Mesodermal cell (in vitro differentiated cells): Measurements from ENCODE around the gene CCL5.
A peak's percentile ranks its signal among the peaks of the same experiment; 100 is the strongest.

Experiments
- H3K27ac ChIP-seq: 2 replicates; pipeline ENCODE4 v1.7.0; 2013; ENCODE audit warnings: mild to moderate bottlenecking, low read depth, low read length, moderate library complexity; ENCODE audit not compliant: severe bottlenecking
- H3K36me3 ChIP-seq: 2 replicates; pipeline ENCODE4 v1.7.1; 2013; ENCODE audit warnings: mild to moderate bottlenecking, low read length, moderate library complexity; ENCODE audit not compliant: control insufficient read depth, insufficient read depth
- H3K4me1 ChIP-seq: one replicate; pipeline ENCODE4 v1.7.1; 2013; ENCODE audit warnings: mild to moderate bottlenecking, low read length; ENCODE audit not compliant: insufficient read depth, control insufficient read depth, poor library complexity, severe bottlenecking
- H3K4me3 ChIP-seq: 2 replicates; pipeline ENCODE4 v1.7.0; 2013; ENCODE audit warnings: low read length, control low read depth, mild to moderate bottlenecking; ENCODE audit not compliant: insufficient read depth, poor library complexity, severe bottlenecking; ENCODE audit errors: extremely low read depth
- H3K9me3 ChIP-seq: 2 replicates; pipeline ENCODE4 v1.7.1; 2013; ENCODE audit warnings: mild to moderate bottlenecking, low read length, moderate library complexity; ENCODE audit not compliant: control insufficient read depth
- WGBS, 2 experiments: methylation state at CpG; one replicate each; pipeline ENCODE4 v1.1.5; 2013; ENCODE audit warnings: missing lambda C conversion rate in 2 of 2; ENCODE audit not compliant: insufficient coverage in 2 of 2; 5-methylcytosine and 5-hydroxymethylcytosine counted together

Gene CCL5

DNA sequence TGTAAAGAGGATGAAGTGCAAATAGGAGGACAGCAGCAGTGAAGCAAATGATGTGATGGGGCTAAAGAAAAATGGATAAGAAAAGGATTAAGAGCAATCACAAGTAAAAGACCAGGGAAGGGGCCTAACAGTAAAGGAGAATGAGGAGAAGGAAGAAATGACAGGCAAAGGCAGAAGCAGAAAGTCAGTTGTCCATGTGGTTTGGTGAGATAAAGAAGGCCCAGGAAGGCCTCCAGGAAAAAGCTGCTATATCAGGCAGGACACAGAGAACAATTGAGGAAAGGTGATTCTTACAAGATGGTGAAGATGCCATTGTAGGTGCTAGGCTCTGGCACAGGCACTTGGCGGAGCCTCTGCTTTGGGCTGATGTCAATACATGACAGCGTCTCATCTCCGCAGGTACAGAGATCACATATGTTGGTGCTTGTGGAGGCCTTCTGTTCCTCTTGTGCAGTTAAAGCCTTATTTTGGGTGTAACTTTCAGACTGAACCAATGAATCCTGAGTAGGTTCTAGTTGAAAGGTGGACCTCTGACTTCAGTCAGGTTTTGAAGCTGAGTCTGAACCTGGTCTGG lies 32.3 kb upstream of the CCL5 start:
- H3K4me1 ChIP-seq = no peaks in the 10 kb centered on the region
- H3K27ac ChIP-seq = no peak overlapping the region
- no peaks in the 10 kb centered on the region for H3K36me3 ChIP-seq
- H3K9me3 ChIP-seq = no peaks in the 10 kb centered on the region
- no peak overlapping the region for H3K4me3 ChIP-seq
- 96 to 100% methylated on average over 1 to 3 of the region's 3 CpGs for WGBS, 2 experiments

DNA sequence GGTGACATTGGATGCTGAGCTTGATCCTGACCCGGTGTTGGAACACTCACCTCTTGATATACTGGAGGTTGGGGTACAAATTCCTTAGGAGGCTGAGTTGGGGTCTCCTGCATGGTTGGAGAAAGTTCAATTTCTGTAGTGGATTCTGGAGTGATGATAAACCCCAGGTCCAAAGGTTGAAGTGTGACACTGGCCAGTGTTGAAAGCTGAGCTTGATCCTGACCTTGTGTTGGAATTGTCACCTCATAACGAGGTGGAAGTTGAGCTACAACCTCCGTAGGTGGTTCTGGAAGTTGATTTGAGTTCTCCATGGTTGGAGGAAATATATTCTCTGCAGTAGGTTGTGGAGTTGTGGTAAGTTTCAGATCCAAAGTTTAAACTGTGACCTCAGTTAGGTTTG lies 29.2 kb upstream of the CCL5 start:
- Histone ChIP-seq H3K27ac (no peak overlapping the region), H3K4me1 (no peaks in the 10 kb centered on the region), H3K36me3 (no peaks in the 10 kb centered on the region), H3K9me3 (no peaks in the 10 kb centered on the region), H3K4me3 (no peak overlapping the region)
- 97 to 100% methylated on average over 2 to 3 of the region's 3 CpGs for WGBS, 2 experiments

DNA sequence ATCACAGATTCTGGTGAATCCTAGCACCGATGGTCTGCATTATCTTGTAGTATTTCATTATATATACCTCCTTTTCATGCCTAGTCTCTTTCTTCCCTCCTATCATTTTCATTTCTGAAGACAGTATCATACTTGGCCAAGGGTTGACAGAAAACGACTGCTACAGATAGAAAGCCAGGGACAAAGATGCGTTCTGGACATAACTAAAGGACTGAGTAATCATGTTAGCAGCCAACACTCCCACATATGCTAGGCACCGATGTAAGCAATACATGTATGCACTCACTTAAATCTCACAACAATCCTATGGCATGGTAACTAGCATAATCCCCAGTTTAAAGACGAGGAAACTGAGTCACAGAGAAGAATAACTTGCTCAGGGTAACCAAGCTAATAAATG lies 27.5 kb upstream of the CCL5 start:
- Histone ChIP-seq H3K4me1 (no peaks in the 10 kb centered on the region), H3K4me3 (no peak overlapping the region), H3K27ac (no peak overlapping the region), H3K36me3 (no peaks in the 10 kb centered on the region), H3K9me3 (no peaks in the 10 kb centered on the region)
- WGBS, 2 experiments = 86 to 90% methylated on average over 3 to 4 of the region's 5 CpGs

DNA sequence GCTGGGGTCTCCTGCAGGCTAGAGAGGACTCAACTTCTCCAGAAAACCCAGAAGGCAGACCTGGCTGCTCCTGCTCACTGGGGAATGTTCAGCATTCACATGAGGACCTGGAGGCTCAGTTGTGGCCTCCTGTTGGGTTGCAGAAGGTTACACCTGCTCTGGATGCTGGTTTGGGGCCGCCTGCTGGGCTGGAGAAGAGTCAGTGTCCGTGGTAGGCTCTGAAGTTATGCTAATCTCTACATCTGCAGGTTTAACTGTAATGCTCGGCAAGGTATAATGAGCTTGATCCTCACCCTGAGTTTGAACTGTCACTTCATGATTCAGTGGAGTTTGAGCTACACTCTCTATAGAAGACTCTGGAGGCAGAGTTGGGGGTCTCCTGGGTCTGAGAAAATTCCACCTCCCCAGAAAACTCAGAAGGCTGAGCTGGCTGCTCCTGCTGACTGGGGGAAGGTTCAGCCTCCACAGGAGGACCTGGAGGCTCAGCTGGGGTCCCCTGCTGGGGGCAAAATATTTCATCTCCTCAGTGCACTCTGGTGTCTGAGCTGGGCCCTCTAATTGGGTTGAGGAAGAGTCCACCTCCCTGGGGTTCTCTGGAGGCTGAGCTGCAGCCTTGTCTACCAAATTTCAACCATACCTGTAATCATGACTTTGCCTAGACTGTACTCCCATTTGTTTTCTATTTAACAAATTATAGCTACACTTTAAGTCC lies 26.9 kb upstream of the CCL5 start:
- no peaks in the 10 kb centered on the region for H3K36me3 ChIP-seq
- no peak overlapping the region for H3K27ac ChIP-seq
- no peaks in the 10 kb centered on the region for H3K4me1 ChIP-seq
- no peak overlapping the region for H3K4me3 ChIP-seq
- WGBS, 2 experiments = 68 to 73% methylated on average over 2 to 3 of the region's 3 CpGs
- no peaks in the 10 kb centered on the region for H3K9me3 ChIP-seq

DNA sequence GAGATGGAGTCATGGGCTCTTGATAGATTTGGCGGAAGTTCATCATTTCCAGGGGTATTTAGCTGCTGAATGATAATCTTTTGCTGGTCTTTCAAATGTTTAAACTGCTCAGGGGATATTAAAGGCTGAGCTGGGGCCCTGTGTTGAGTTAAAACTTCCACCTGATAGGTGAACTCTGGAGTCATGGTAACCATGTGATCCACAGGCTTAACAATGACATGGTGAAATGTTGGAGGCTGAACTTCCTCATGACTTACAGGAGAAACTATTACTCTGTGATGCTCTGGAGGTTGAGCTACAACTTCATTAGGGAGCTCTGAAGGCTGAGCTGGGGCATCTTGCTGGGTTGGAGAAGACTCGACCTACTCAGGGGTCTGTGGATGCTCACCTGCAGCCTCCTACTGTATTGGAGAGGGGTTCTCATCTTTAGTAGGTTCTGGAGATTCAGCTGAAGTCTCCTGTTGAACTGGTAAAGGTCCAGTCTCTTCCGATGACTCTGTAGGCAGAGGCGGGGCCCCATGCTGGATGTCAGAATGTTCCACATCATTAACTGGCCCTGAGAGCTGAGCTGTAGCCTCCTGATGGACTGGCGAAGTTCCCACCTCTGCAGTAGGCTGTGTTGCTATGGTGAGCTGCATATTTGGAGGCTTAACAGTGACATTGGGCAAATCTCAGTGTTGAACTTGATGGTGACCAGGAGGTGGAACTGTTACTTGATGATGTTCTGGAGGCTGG lies 26.2 kb upstream of the CCL5 start:
- Histone ChIP-seq H3K4me1 (no peaks in the 10 kb centered on the region), H3K9me3 (no peaks in the 10 kb centered on the region)
- WGBS, 2 experiments = 96 to 100% methylated on average over 4 to 5 of the region's 5 CpGs

DNA sequence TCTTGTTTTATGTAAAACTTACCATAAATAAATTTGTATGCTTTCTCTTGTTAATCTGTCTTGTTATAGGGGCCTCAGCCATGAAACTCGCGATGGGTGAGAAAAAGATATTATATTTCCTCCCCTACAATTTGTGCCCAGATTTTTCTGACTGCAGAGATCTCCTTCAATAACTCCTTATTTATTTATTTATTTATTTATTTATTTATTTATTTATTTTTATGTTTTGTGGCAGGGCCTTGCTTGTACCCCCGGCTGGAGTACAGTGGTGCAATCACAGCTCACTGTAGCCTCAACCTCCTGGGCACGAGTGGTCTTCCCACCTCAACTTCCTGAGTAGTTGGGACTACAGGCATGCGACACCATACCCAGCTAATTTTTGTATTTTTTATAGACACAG lies 23.3 kb upstream of the CCL5 start:
- Histone ChIP-seq H3K27ac (no peak overlapping the region), H3K36me3 (no peaks in the 10 kb centered on the region), H3K4me1 (no peaks in the 10 kb centered on the region), H3K4me3 (no peak overlapping the region), H3K9me3 (no peaks in the 10 kb centered on the region)
- 95 to 96% methylated on average over 3 of the region's 5 CpGs for WGBS, 2 experiments

More for the DNA sequence above, 26.2 kb upstream of the CCL5 start:
- H3K36me3 ChIP-seq = no peaks in the 10 kb centered on the region
- H3K4me3 ChIP-seq = no peak overlapping the region
- no peak overlapping the region for H3K27ac ChIP-seq

DNA sequence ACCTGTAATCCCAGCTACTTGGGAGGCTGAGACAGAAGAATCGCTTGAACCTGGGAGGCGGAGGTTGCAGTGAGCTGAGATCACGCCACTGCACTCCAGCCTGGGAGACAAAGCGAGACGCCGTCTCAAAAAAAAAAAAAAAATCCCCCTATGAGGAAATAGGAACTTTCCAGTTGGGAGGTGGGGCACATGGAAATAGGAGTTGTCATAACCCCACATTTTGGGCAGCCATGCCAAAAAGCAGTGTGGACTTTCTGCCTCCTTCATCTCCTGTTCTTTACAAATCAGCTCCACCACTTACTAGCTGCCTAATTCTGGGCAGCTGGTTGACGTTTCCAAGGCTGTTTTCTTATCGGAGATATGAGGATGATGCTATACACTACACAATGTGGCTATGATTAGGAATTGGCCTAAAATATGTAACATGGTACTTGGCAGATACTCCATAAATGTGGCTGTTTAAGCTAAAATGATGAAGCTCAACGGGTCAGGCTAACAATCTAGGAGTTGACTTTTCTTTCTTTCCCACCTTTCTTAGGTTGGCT lies 21.5 kb upstream of the CCL5 start:
- no peak overlapping the region for H3K4me3 ChIP-seq
- H3K36me3 ChIP-seq = no peaks in the 10 kb centered on the region
- WGBS, 2 experiments = 96 to 100% methylated on average over 3 of the region's 9 CpGs
- no peak overlapping the region for H3K27ac ChIP-seq
- H3K4me1 ChIP-seq = no peaks in the 10 kb centered on the region
- H3K9me3 ChIP-seq = no peaks in the 10 kb centered on the region

DNA sequence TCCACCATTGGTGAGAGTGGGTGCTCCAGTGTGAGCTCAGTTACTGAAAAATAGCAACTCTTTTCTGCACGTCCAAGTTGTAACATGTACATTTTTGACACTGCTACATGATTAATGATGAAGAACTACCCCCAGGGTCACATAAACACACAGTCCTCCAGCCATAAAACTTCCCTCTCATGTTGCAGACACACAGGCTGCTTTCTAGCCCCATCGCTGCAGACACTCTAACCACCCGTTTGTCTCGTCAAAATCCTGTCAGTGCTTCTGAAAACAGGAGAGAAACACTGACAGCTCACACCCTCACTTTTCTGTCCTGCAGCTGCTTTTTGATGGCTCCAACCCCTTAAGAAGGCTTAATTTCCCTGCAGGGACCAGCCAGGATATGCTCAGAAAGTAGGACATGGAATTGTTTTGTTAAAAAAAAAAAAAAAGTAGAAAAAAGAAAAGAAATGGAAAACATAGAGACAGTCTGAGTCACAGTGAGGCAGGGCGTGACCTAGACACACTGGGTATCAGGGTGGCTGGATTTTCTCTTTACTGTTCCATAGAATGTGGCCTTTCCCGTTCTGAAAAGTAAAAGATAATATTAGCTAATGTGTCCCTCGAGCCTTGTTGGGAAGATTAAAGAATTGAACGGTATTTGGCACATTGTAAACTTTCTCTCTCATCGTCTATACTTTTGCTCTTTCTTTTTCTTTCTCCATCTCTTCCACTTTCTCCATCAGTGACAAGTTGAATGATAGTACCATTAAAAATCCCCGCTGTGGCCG lies 20.7 kb upstream of the CCL5 start:
- Histone ChIP-seq H3K9me3 (no peaks in the 10 kb centered on the region), H3K4me3 (no peak overlapping the region), H3K36me3 (no peaks in the 10 kb centered on the region), H3K4me1 (no peaks in the 10 kb centered on the region), H3K27ac (peak overlapping the region; percentile 45)
- 90 to 91% methylated on average over 8 to 11 of the region's 11 CpGs for WGBS, 2 experiments

DNA sequence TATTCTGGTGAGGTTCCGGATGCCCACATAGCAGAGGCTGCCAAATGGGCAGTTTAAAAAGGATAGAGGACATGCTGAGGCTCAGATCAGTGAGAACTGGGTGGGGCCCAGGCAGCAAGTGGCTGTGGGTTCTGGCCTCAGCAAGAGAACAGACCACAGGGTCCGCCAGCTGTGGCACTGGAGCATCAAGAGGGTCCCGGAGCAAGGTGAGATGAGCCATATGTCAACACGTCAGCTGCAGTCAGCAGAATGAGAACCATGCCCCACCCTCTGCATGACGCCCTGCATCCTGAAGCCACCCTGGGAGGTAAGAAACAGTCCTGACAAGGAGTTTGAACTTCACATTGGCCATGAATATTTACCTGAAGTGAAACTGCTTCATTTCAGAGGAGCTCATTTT lies 20.1 kb upstream of the CCL5 start:
- Histone ChIP-seq H3K4me1 (no peaks in the 10 kb centered on the region), H3K4me3 (no peak overlapping the region), H3K36me3 (no peaks in the 10 kb centered on the region), H3K27ac (no peak overlapping the region), H3K9me3 (no peaks in the 10 kb centered on the region)
- WGBS, 2 experiments = 90 to 96% methylated on average over 4 to 5 of the region's 5 CpGs

DNA sequence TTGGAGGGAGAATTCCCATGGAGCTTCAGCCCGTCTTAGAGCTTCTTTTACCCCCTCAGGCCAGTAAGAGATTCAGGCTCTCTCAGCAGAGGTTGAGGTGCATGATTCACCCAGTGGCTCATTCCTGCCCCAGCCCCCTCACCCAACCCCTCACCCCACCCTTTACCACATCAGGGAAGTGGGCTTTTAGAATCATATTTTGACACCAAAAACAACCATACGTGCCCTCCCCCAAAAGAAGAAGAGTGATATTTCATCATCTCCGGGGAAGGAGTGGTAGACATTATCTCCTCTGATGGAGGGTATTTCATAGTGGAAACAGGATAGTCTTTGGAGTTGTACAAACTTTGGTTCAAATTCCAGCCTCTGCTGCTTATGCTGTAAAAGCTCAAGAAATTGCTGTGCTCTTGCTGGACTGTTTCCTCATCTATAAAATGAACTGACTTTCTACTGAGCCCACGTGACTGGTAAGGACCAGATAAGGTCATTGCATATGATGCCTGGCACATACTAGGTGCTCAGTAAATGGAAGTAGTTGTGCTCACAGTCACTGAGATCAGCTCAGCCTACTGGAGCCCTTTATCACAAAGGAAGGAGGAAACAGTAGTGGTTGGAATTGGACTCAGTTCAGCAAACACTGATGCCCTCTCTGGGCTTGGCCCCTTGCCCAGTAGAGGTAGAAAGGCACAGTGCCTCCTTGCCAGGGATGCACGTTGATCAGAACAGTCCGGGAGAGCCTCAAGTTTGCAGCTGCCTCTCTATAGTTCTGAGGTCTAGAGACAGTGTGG lies 18.3 kb upstream of the CCL5 start:
- Histone ChIP-seq H3K36me3 (no peaks in the 10 kb centered on the region), H3K4me1 (no peaks in the 10 kb centered on the region), H3K27ac (no peak overlapping the region), H3K4me3 (no peak overlapping the region), H3K9me3 (no peaks in the 10 kb centered on the region)
- WGBS, 2 experiments = 95 to 100% methylated on average over 3 of the region's 6 CpGs
